Keratinocyte (primary cell): Measurements from ENCODE around the gene CD1D.

Source experiments
- EZH2 ChIP-seq: IDR thresholded peaks from one replicate; pipeline ENCODE4 v1.6.1; 2012; ENCODE audit warnings: inconsistent platforms, mild to moderate bottlenecking, low read length, moderate library complexity
- TF ChIP-seq, protein P1 (sequence below), 3 experiments: IDR thresholded peaks in 1 of 3; conservative IDR thresholded peaks in 1 of 3; optimal IDR thresholded peaks in 1 of 3; 2 replicates in 2 of 3; 3 replicates in 1 of 3; pipeline versions ENCODE3 to v1.5.1; 2011; ENCODE audit warnings: low read length in 3 of 3, mild to moderate bottlenecking in 3 of 3, moderate library complexity in 2 of 3, control low read depth in 1 of 3, inconsistent platforms in 1 of 3; ENCODE audit not compliant: insufficient read depth in 2 of 3; ENCODE audit errors: extremely low read depth in 1 of 3

DNA sequence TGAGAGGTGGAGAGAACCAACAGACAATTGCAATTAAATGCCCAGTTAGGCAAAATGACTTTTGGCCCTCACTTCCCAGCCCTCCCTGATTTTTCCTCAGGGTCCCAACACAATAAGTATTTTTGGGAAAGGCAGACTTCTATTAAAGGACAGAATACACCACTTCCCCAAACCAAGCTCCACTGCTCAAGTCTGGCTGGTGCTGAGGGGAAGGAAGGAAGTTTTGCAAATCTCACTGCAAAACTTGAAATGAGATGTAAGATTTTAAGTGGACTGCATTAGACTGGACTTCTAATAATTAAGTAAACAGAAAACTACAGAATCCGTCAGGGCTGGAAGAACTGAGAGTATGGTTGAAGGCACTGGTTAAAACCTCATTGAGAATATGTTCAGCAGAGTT lies 32.2 kb upstream of the CD1D start:
- TF ChIP-seq, protein P1, sequence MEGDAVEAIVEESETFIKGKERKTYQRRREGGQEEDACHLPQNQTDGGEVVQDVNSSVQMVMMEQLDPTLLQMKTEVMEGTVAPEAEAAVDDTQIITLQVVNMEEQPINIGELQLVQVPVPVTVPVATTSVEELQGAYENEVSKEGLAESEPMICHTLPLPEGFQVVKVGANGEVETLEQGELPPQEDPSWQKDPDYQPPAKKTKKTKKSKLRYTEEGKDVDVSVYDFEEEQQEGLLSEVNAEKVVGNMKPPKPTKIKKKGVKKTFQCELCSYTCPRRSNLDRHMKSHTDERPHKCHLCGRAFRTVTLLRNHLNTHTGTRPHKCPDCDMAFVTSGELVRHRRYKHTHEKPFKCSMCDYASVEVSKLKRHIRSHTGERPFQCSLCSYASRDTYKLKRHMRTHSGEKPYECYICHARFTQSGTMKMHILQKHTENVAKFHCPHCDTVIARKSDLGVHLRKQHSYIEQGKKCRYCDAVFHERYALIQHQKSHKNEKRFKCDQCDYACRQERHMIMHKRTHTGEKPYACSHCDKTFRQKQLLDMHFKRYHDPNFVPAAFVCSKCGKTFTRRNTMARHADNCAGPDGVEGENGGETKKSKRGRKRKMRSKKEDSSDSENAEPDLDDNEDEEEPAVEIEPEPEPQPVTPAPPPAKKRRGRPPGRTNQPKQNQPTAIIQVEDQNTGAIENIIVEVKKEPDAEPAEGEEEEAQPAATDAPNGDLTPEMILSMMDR (optimal IDR thresholded peaks at IDR 0.05 in 1 of 3, IDR thresholded peaks at IDR 0.05 in 1 of 3, conservative IDR thresholded peaks at IDR 0.05 in 1 of 3; ENCODE audit: extremely low read depth in 1 of 3, insufficient read depth in 2 of 3, low read length in 3 of 3): no peak
- TF ChIP-seq EZH2: no peak
